Gastrocnemius medialis (tissue), 4 donors: Measurements from ENCODE around the gene SRGAP2B. TPM values are rescaled to one million over a fixed set of nuclear protein-coding genes. Genes with fewer than 3 reads are reported as not detected.
"Not testable (repeated sequence)": the region's sequence is repeated elsewhere in the genome, so short reads cannot be mapped to it uniquely, and the experiment has no call there.

Experiments
- ATAC-seq, 2 donors: fragments of 150-250 bp; one replicate each; pipeline ENCODE4 v1.9.1; 2016
- DNase-seq, 2 donors: peaks; one replicate each; pipeline ENCODE4 v3.0.0-alpha.2; 2019
- H3K27ac ChIP-seq, 4 donors: fragments of 200-600 bp; sonication (generic); 1 replicate in 1 of 4; 2 replicates in 3 of 4; pipeline ENCODE4 v1.5.1; 2016 to 2018; ENCODE audit warnings: mild to moderate bottlenecking in 2 of 4, moderate library complexity in 1 of 4
- H3K27me3 ChIP-seq, 3 donors: fragments of 200-600 bp; sonication (generic) in 2 of 3; 1 replicate in 1 of 3; 2 replicates in 2 of 3; pipeline versions ENCODE4 v1.5.1 to v1.6.0; 2016 to 2019; ENCODE audit warnings: mild to moderate bottlenecking in 1 of 3, moderate library complexity in 1 of 3
- H3K36me3 ChIP-seq, 2 donors: fragments of 200-600 bp; sonication (generic) in 1 of 2; one replicate each; pipeline ENCODE4 v1.5.1; 2017 to 2018
- H3K4me1 ChIP-seq, 2 donors: fragments of 200-600 bp; sonication (generic) in 1 of 2; one replicate each; pipeline ENCODE4 v1.5.1; 2016 to 2017; ENCODE audit warnings: mild to moderate bottlenecking in 2 of 2
- H3K4me3 ChIP-seq, 4 donors: fragments of 200-600 bp; sonication (generic) in 3 of 4; 1 replicate in 1 of 4; 2 replicates in 3 of 4; pipeline ENCODE4 v1.5.1; 2016 to 2019; ENCODE audit warnings: mild to moderate bottlenecking in 2 of 4
- H3K9me3 ChIP-seq, 3 donors: fragments of 200-600 bp; sonication (generic) in 2 of 3; 1 replicate in 1 of 3; 2 replicates in 2 of 3; pipeline ENCODE4 v1.5.1; 2016 to 2019
- in situ Hi-C, 4 donors: fragments of 200-750 bp; cut with MboI; loops; one replicate each; pipeline versions ENCODE4 v1.15.0 to v1.8.0; 2017; ENCODE audit warnings: low sequenced_read_pairs in 4 of 4
- intact Hi-C: fragments of 100-400 bp; cut with DNase I; formaldehyde crosslinking; loops from one replicate; pipeline ENCODE4 v1.15.1; 2023; ENCODE audit warnings: low total_unique reads
- total RNA-seq, 4 donors: library from RNA; depleted of rRNA; stranded (reverse); fragments of >200 nt; gene quantifications; one replicate each; pipeline versions ENCODE4 v1.1.0 to v1.2.3, GENCODE V29; 2016

SRGAP2B gene
- total RNA-seq, 4 donors from 2014 or later: 1.4 to 10.5 (median 3.3) TPM

DNA sequence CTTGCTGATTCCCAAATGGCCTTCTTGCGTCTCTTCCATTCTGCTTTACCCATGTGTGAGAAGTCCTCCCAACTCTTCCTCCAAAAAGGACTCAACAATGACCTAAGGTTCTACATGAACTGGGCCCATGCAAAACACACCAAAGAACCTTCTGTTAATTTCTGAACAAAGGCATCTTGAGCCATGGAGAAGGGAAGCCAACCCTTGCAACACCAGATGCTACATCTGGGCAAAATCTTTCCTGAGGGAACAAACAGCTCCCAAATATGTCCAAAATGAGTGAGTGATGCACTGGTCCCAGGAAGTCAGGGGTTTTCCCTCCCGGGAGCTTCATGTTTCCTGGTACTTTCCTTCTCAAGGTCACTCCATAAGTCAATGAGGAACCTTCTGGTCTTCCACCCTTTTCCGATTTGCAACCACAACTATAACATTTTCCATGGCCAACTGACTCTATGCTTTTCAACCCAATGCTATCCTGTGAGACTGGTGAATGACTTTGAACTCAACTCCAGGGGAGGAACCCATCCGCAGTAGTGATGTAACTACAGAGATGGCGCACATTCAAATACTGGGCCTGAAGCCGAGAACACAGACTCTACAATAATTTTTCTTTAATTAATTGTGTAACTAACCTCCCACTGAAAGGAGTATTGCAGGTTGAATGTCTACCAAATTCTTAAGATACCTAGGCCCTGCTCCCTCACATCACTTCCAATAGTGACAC lies 112.2 kb downstream of the SRGAP2B start:
- DNase-seq (peak in 1 of 2 donors; percentile 25), ATAC-seq (peak; percentile 67 to 77)
- intact Hi-C loops, H3K4me3 ChIP-seq, H3K4me1 ChIP-seq, H3K27ac ChIP-seq, H3K27me3 ChIP-seq, in situ Hi-C loops, H3K9me3 ChIP-seq, H3K36me3 ChIP-seq: not testable (repeated sequence)

DNA sequence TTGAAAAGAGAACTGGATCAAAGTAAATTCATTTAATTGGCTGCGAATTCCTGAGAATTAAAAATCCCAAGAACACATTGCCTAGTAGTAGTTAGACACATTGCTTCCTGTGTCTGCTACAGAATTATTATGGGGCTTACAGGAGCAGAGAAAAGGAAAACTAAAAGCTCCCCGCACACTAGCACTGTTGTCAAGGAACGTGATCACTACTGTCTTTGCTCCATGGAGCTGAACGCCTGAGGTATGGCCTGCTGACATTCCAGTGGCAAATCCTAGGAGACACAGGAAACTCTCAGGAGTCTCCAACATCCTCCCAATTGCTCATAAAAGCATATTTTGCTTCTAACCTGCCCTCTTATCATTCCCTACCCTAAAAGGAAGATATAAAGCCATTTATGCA lies 114.0 kb downstream of the SRGAP2B start:
- H3K27me3 ChIP-seq, DNase-seq, H3K9me3 ChIP-seq, ATAC-seq, H3K27ac ChIP-seq, H3K36me3 ChIP-seq, intact Hi-C loops, in situ Hi-C loops, H3K4me1 ChIP-seq, H3K4me3 ChIP-seq: not testable (repeated sequence)

DNA sequence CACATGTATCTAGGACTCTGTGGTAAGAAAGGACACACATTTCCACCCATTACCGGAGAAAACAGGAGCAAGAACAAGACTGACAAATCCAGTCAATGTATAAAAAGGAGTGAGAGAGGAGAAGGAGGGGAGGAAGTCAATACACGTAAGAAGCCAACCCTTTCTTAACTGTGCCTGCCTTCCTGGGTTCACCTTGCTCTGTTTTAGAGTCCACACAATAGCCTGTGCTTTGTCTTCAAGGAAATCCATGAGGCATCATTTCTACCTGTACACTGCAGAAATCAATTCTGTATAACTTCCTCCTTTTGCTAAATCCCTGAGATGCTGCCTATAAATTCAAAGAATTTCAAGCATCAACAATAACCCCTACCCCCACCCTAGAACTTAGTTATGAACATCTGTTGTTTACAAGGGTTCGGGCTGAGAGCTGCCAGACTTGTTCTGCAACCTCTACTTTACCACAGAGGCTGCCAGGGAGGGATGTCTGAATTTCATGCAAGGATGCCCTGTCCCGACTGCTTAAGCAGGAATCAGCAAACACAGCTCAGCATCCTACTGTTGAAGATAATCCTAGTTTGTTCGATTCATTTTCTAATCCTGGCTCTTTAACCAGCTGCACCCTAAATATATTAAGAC lies 115.0 kb downstream of the SRGAP2B start:
- in situ Hi-C loops, H3K4me3 ChIP-seq, DNase-seq, H3K27ac ChIP-seq, H3K9me3 ChIP-seq, H3K27me3 ChIP-seq, intact Hi-C loops, H3K4me1 ChIP-seq, H3K36me3 ChIP-seq: not testable (repeated sequence)
- ATAC-seq: peak; percentile 33 to 34

DNA sequence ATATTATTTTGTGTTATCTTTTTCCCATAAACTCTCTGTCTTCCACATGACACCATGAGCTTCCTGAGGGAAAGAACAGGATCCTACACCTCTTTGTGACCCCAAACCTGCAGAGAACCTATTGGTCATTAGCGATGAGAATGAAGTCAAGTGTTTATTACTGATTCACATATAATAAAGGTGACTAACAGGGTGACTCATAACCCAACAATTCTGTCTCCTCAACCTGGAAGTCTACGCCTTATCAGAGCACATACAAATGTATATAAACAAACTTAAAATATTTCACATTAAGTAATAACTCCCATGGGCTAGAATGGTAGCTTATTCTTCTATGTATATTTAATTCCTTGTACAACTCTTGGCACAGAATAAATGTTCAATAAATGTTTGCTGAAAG lies 117.3 kb downstream of the SRGAP2B start:
- H3K27ac ChIP-seq, H3K27me3 ChIP-seq, H3K36me3 ChIP-seq, in situ Hi-C loops, H3K9me3 ChIP-seq, DNase-seq, ATAC-seq, H3K4me1 ChIP-seq, H3K4me3 ChIP-seq, intact Hi-C loops: not testable (repeated sequence)

DNA sequence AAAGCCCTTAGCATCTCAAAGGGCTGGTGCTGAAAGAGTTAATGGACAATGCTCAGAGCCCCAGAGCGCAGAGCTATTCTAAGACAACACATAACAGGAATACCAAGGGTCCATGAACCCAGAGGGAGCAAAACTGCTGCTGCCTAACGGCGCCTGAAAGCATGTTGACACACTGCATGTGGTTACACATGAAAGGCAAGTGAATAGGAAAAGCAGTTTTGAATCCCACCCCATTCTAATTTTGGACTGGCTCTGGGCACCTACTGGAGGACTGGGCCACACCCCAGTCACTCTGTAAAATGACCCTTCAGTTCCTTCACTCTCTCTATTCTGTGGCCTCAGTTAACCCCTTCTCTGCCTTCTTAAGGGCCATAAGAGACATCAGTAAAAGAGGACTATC lies 123.2 kb downstream of the SRGAP2B start:
- ATAC-seq: peak in 1 of 2 donors; percentile 33
- H3K4me1 ChIP-seq, in situ Hi-C loops, H3K27ac ChIP-seq, intact Hi-C loops, H3K27me3 ChIP-seq, H3K36me3 ChIP-seq, H3K9me3 ChIP-seq, H3K4me3 ChIP-seq, DNase-seq: not testable (repeated sequence)

DNA sequence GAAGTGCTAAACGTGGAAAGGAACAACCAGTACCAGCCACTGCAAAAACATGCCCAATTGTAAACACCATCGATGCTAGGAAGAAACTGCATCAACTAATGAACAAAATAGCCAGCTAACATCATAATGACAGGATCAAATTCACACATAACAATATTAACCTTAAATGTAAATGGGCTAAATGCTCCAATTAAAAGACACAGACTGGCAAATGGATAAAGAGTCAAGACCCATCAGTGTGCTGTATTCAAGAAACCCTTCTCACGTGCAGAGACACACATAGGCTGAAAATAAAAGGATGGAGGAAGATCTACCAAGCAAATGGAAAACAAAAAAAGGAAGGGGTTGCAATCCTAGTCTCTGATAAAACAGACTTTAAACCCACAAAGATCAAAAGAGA lies 128.6 kb downstream of the SRGAP2B start:
- H3K4me3 ChIP-seq, H3K4me1 ChIP-seq, H3K36me3 ChIP-seq, H3K9me3 ChIP-seq, ATAC-seq, in situ Hi-C loops, H3K27me3 ChIP-seq, H3K27ac ChIP-seq, intact Hi-C loops, DNase-seq: not testable (repeated sequence)

DNA sequence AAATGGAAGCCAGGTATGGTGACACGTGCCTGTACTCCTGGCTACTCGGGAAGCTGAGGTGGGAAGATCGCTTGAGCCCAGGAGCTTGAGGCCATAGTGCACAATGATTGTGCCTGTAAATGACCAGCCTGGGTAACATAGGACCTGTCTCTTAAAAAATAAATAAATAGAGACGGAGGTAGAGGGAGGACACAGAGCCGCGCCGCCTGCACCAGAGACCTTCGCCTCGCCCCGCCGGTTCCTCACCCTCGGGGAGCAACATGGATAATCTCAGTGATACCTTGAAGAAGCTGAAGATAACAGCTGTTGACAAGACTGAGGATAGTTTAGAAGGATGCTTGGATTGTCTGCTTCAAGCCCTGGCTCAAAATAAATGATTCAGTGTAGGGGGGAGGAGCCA lies 130.4 kb downstream of the SRGAP2B start:
- H3K36me3 ChIP-seq, H3K9me3 ChIP-seq, ATAC-seq, intact Hi-C loops, H3K4me1 ChIP-seq, H3K27me3 ChIP-seq, in situ Hi-C loops, H3K4me3 ChIP-seq, DNase-seq, H3K27ac ChIP-seq: not testable (repeated sequence)

DNA sequence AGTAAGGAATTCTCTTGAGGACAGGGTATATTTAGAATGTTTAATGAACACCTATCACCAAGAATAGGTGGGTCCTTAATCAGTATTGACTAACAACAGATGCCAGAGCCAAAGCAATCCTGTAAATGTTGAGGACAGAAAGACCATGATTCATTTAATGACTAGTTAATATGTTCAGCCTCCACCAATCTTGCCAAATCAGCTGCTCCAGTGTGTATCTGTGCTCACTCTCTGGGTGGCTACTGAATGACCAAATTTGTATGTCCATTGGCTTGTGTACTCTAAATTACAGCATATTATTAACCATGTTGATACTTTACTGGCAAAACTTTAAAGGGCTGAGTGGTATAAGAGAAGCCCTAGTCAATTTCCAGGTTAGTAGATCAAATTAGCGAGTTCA lies 130.9 kb downstream of the SRGAP2B start:
- intact Hi-C loops, H3K27ac ChIP-seq, H3K27me3 ChIP-seq, H3K4me3 ChIP-seq, in situ Hi-C loops, H3K9me3 ChIP-seq, DNase-seq, H3K4me1 ChIP-seq, H3K36me3 ChIP-seq, ATAC-seq: not testable (repeated sequence)

DNA sequence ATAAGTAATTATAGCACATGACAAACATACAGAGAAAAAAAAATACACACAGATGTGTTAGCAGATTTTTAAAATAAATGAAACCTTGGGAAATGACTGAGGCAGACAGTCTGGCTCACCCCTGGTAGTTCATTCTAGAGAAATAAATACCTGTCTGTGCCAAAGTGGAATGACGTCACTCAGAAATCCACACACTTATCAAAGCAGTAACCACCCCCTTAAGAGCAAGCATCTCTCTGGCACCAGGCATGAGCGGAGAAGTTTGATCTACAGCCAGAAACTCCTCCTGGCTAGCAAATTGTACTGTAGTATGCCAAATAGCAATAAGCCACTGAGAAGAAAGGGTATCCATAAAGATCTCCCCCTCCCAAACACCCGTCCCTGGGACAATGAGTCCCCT lies 131.6 kb downstream of the SRGAP2B start:
- H3K4me3 ChIP-seq, ATAC-seq, H3K27me3 ChIP-seq, H3K9me3 ChIP-seq, H3K36me3 ChIP-seq, H3K4me1 ChIP-seq, DNase-seq, in situ Hi-C loops, H3K27ac ChIP-seq, intact Hi-C loops: not testable (repeated sequence)

DNA sequence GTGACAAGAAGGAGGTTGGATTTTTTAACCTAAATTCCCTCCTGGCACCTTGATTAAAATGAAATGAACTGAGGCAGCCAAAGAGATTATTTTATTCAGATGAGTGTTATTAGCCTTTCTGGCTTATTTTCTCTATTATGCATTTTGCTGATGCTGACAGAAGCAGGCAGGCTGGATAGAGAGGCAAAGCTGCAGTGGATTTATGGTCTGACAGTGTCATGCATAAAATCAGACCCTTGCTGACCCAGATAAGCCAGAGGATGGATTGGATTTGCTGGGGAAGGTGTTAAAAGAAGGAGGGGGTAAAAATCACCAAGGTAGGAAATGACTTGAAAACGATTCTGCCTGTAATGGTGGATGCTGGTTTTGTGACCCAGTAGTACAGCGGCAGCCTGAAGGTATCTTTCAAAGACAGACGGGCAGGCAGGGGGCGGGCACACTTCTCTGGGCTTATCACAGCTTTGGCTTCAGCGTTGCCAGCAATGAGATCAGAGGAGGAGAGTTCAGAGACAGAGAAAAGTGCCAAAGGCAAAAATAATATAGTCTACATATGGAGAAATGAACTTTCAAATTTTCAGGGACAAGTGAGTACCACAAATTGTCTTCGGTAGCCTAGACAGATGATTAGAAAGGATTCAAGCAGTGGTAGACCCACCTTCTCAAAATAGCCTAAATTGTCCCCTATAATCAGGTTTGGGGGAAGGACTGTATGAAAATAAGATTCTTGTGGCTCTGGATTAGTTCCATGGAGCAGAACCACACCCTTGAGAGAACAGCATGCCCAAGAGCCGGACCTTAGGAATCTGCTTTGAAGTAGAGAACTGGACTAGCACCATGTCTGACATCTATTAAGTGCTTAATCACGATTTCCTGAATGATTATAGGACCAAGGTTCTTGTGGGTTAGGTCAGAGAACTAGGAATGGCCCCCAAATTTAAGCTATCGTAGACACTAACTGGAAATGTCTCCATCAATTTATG lies 133.2 kb downstream of the SRGAP2B start:
- H3K36me3 ChIP-seq, ATAC-seq, H3K9me3 ChIP-seq, H3K4me1 ChIP-seq, H3K27ac ChIP-seq, intact Hi-C loops, DNase-seq, H3K4me3 ChIP-seq, in situ Hi-C loops, H3K27me3 ChIP-seq: not testable (repeated sequence)

DNA sequence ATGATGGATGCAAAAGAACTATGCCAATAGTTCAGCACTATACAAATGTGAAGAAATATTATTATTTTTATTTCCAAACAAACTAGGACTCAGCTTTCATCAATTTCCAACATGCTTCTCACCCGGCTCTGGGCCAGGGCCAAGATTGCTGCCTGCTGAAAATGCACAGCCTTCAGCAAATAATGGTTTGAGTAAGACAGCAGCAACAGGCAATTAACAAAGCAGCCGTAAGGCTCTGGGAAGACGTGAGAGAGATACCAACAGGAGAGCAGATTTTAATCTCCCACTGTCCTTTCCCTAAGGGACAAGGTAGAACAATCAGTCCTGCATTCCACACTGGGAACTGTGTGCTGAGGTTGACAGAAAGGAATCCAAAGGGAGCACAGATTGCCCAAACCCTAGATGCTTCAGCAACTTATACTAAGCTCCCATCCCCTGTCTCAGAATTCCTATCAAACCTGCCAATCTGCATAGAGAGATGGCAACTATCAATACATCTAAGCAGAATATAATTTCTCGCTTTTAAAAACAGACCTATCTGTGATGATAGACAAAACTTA lies 134.1 kb downstream of the SRGAP2B start:
- H3K36me3 ChIP-seq, H3K9me3 ChIP-seq, in situ Hi-C loops, ATAC-seq, DNase-seq, H3K4me3 ChIP-seq, H3K27ac ChIP-seq, H3K4me1 ChIP-seq, H3K27me3 ChIP-seq, intact Hi-C loops: not testable (repeated sequence)
